GM12892 (cell line): ENCODE results near the gene TMEM121B.
A peak's percentile ranks its signal among the peaks of the same experiment; 100 is the strongest.

Source experiments
- DNase-seq: peaks from one replicate; pipeline ENCODE4 v3.0.0; 2011; ENCODE audit not compliant: insufficient read length
- FAIRE-seq: peaks from 2 replicates; lab custom pipeline; 2011; peaks lifted over from hg19 to GRCh38; lab: Jason Lieb, UNC
- POLR2A ChIP-seq: IDR thresholded peaks from 2 replicates; pipeline ENCODE4 v1.6.1; 2011; ENCODE audit warnings: low read depth, low read length, control low read depth
- POLR2AphosphoS5 ChIP-seq: IDR thresholded peaks from 2 replicates; pipeline ENCODE4 v1.6.1; 2011; ENCODE audit warnings: low read depth, low read length, control low read depth
- TAF1 ChIP-seq: IDR thresholded peaks from 2 replicates; pipeline ENCODE4 v1.6.1; 2011; ENCODE audit warnings: low read depth, mild to moderate bottlenecking, control low read depth, low read length, borderline replicate concordance

Gene TMEM121B

GRCh38 chr22:17097062-17097461 lies 24.1 kb downstream of the TMEM121B start:
- FAIRE-seq: no peak
- DNase-seq: no peak
- TF ChIP-seq POLR2AphosphoS5 (no peak), POLR2A (no peak), TAF1 (no peak)

GRCh38 chr22:17096071-17096470 lies 25.1 kb downstream of the TMEM121B start:
- TF ChIP-seq POLR2AphosphoS5: no peak
- TF ChIP-seq POLR2A: no peak
- no peak for TF ChIP-seq TAF1
- no peak for DNase-seq
- no peak for FAIRE-seq

GRCh38 chr22:17095538-17095937 lies 25.6 kb downstream of the TMEM121B start:
- no peak for DNase-seq
- TF ChIP-seq POLR2AphosphoS5: no peak
- no peak for TF ChIP-seq POLR2A
- no peak for TF ChIP-seq TAF1
- FAIRE-seq: no peak

- FAIRE-seq (no peak), DNase-seq (no peak)
- TF ChIP-seq POLR2A: no peak
- TF ChIP-seq POLR2AphosphoS5: no peak
- TF ChIP-seq TAF1: no peak
Observed at GRCh38 chr22:17093081-17093480, 28.1 kb downstream of the TMEM121B start.

GRCh38 chr22:17091851-17092250 lies 29.3 kb downstream of the TMEM121B start:
- FAIRE-seq (no peak), DNase-seq (no peak)
- TF ChIP-seq TAF1: no peak
- no peak for TF ChIP-seq POLR2A
- TF ChIP-seq POLR2AphosphoS5: no peak

- TF ChIP-seq POLR2AphosphoS5 (no peak), TAF1 (no peak), POLR2A (no peak)
- no peak for FAIRE-seq
- no peak for DNase-seq
Observed at GRCh38 chr22:17090550-17090949, 30.6 kb downstream of the TMEM121B start.

GRCh38 chr22:17087498-17088131 lies 33.5 kb downstream of the TMEM121B start:
- TF ChIP-seq POLR2A (no peak), TAF1 (no peak)
- DNase-seq (no peak), FAIRE-seq (peak; percentile 50)

- FAIRE-seq (peak; percentile 81), DNase-seq (no peak)
- no peak for TF ChIP-seq POLR2A
- TF ChIP-seq TAF1: no peak
- TF ChIP-seq POLR2AphosphoS5: no peak
Observed at GRCh38 chr22:17086788-17087497, 34.2 kb downstream of the TMEM121B start.

GRCh38 chr22:17086296-17086695 lies 34.9 kb downstream of the TMEM121B start:
- DNase-seq (no peak), FAIRE-seq (no peak)
- TF ChIP-seq POLR2A: no peak
- no peak for TF ChIP-seq TAF1
- no peak for TF ChIP-seq POLR2AphosphoS5

- no peak for DNase-seq
- TF ChIP-seq POLR2AphosphoS5: no peak
- TF ChIP-seq TAF1: no peak
- no peak for TF ChIP-seq POLR2A
- FAIRE-seq: no peak
Observed at GRCh38 chr22:17085277-17086181, 35.6 kb downstream of the TMEM121B start.

GRCh38 chr22:17084554-17085276 lies 36.4 kb downstream of the TMEM121B start, which contains the start of gene IL17RA:
Gene IL17RA, plus strand, starts transcription at chr22:17085000. Its CDS starts 92 bp downstream, at chr22:17085092.
- FAIRE-seq (peak; percentile 96), DNase-seq (peak; percentile 80)
- TF ChIP-seq POLR2AphosphoS5 (peak; percentile 69; the same call in 1 of the 2 replicates), TAF1 (peak; percentile 36; the same call in 1 of the 2 replicates), POLR2A (peak; percentile 82; the same call in 1 of the 2 replicates)
